Peyer's patch (tissue), 4 donors: ENCODE results near the gene DUSP9.
"Not testable (repeated sequence)": the region's sequence is repeated elsewhere in the genome, so short reads cannot be mapped to it uniquely, and the experiment has no call there.

ENCODE experiments used
- CTCF ChIP-seq, 6 experiments: fragments of 450-650 bp in 4 of 6; fragments of 200-600 bp in 2 of 6; sonication (generic) in 1 of 6; IDR thresholded peaks; one replicate each; pipeline ENCODE4 v1.5.1; 2017 to 2019; ENCODE audit warnings: antibody characterized with exemption in 6 of 6, mild to moderate bottlenecking in 3 of 6, moderate library complexity in 1 of 6
- POLR2A ChIP-seq, 2 donors: fragments of 450-650 bp; IDR thresholded peaks; one replicate each; pipeline ENCODE4 v1.5.1; 2017; ENCODE audit warnings: antibody characterized with exemption in 2 of 2, mild to moderate bottlenecking in 2 of 2, moderate library complexity in 2 of 2

- TF ChIP-seq CTCF, POLR2A (IDR thresholded peaks at IDR 0.05): not testable (repeated sequence)
Observed at GRCh38 chrX:153696986-153697722, 50.2 kb downstream of the DUSP9 start.
